Keratinocyte (primary cell): ENCODE measurements around the gene TAB2.

Experiments
- CTCF ChIP-seq, 3 experiments: IDR thresholded peaks in 1 of 3; conservative IDR thresholded peaks in 1 of 3; optimal IDR thresholded peaks in 1 of 3; 2 replicates in 2 of 3; 3 replicates in 1 of 3; pipeline versions ENCODE3 to v1.5.1; 2011; ENCODE audit warnings: low read length in 3 of 3, mild to moderate bottlenecking in 3 of 3, moderate library complexity in 2 of 3, control low read depth in 1 of 3, inconsistent platforms in 1 of 3; ENCODE audit not compliant: insufficient read depth in 2 of 3; ENCODE audit errors: extremely low read depth in 1 of 3
- EZH2 ChIP-seq: IDR thresholded peaks from one replicate; pipeline ENCODE4 v1.6.1; 2012; ENCODE audit warnings: inconsistent platforms, mild to moderate bottlenecking, low read length, moderate library complexity

- TF ChIP-seq CTCF (optimal IDR thresholded peaks at IDR 0.05 in 1 of 3, IDR thresholded peaks at IDR 0.05 in 1 of 3, conservative IDR thresholded peaks at IDR 0.05 in 1 of 3; ENCODE audit: extremely low read depth in 1 of 3, insufficient read depth in 2 of 3, low read length in 3 of 3) (no peak), EZH2 (no peak)
Observed at GRCh38 chr6:149449831-149450678, 132.5 kb downstream of the TAB2 start.
